ENCODE results near the gene GMPR2.

- TF ChIP-seq CTCF (IDR thresholded peaks at IDR 0.05; ENCODE audit: low read depth, low read length) = no peak
- TF ChIP-seq EZH2phosphoT487 (IDR thresholded peaks at IDR 0.05; ENCODE audit: low read depth) = no peak
Observed at GRCh38 chr14:24216345-24216699, 16.4 kb upstream of the GMPR2 start.

Measured in OCI-LY3 (cell line).